Islet of Langerhans (tissue), 1 donor: Measurements from ENCODE around the gene LAX1.
"Not testable (repeated sequence)": the region's sequence is repeated elsewhere in the genome, so short reads cannot be mapped to it uniquely, and the experiment has no call there.

ENCODE experiments used
- FAIRE-seq: peaks from one replicate; lab custom pipeline; 2011; peaks lifted over from hg19 to GRCh38; lab: Jason Lieb, UNC

LAX1 gene

GRCh38 chr1:203769505-203770343 lies 4.7 kb downstream of the LAX1 start:
- FAIRE-seq, result peak; percentile 93

GRCh38 chr1:203771901-203772301 lies 6.9 kb downstream of the LAX1 start:
- no peak for FAIRE-seq

- FAIRE-seq, result no peak
These were observed 7.9 kb downstream of the LAX1 start for GRCh38 chr1:203772836-203773235.

- no peak for FAIRE-seq
These were observed 11.7 kb downstream of the LAX1 start for GRCh38 chr1:203776636-203777035.

GRCh38 chr1:203777596-203777995 lies 12.6 kb downstream of the LAX1 start:
- no peak for FAIRE-seq

- FAIRE-seq, result no peak
These were observed 13.2 kb downstream of the LAX1 start for GRCh38 chr1:203778146-203778545.

- FAIRE-seq, result no peak
These were observed 13.8 kb downstream of the LAX1 start for GRCh38 chr1:203778789-203779188.

- no peak for FAIRE-seq
These were observed 17.0 kb downstream of the LAX1 start for GRCh38 chr1:203781962-203782361.

- FAIRE-seq, result no peak
These were observed 25.0 kb downstream of the LAX1 start for GRCh38 chr1:203789966-203790365.

GRCh38 chr1:203791498-203791897 lies 26.5 kb downstream of the LAX1 start:
- FAIRE-seq, result no peak

GRCh38 chr1:203792486-203792885 lies 27.5 kb downstream of the LAX1 start:
- no peak for FAIRE-seq

GRCh38 chr1:203793561-203793960 lies 28.6 kb downstream of the LAX1 start:
- FAIRE-seq, result not testable (repeated sequence)

- FAIRE-seq, result no peak
These were observed 29.9 kb downstream of the LAX1 start for GRCh38 chr1:203794764-203795440.

- no peak for FAIRE-seq
These were observed 30.7 kb downstream of the LAX1 start, which contains the start of the genes ZBED6 and ZC3H11A for GRCh38 chr1:203795441-203796235. Gene ZBED6, plus strand, starts transcription at chr1:203795623. Its CDS starts 1,900 bp downstream, at chr1:203797523. Gene ZC3H11A, plus strand, starts transcription at chr1:203795623. Its CDS starts 21,448 bp downstream, at chr1:203817071.

- no peak for FAIRE-seq
These were observed 31.2 kb downstream of the LAX1 start for GRCh38 chr1:203796236-203796605.

GRCh38 chr1:203797216-203797615 lies 32.2 kb downstream of the LAX1 start:
- FAIRE-seq, result no peak

GRCh38 chr1:203797948-203798655 lies 33.1 kb downstream of the LAX1 start:
- FAIRE-seq, result no peak

- FAIRE-seq, result no peak
These were observed 34.2 kb downstream of the LAX1 start for GRCh38 chr1:203799157-203799556.

- no peak for FAIRE-seq
These were observed 35.0 kb downstream of the LAX1 start for GRCh38 chr1:203799971-203800370.

- FAIRE-seq, result no peak
These were observed 40.7 kb downstream of the LAX1 start for GRCh38 chr1:203805689-203806088.

- no peak for FAIRE-seq
These were observed 42.2 kb downstream of the LAX1 start for GRCh38 chr1:203807196-203807595.
